Ascending aorta (tissue), 2 donors: ENCODE results near the gene HTT. TPM values are rescaled to one million over a fixed set of nuclear protein-coding genes. Genes with fewer than 3 reads are reported as not detected.

ENCODE experiments used
- DNase-seq, 2 donors: peaks; one replicate each; pipeline ENCODE4 v3.0.0-alpha.2; 2019; ENCODE audit warnings: low spot score in 2 of 2
- H3K27ac ChIP-seq, 2 donors: fragments of 200-600 bp; sonication (generic); one replicate each; pipeline ENCODE4 v1.5.1; 2016 to 2017; ENCODE audit warnings: mild to moderate bottlenecking in 1 of 2
- H3K27me3 ChIP-seq: fragments of 200-600 bp; sonication (generic); one replicate; pipeline ENCODE4 v1.5.1; 2017
- H3K36me3 ChIP-seq, 2 donors: fragments of 200-600 bp; sonication (generic); one replicate each; pipeline ENCODE4 v1.5.1; 2016
- H3K4me1 ChIP-seq, 2 donors: fragments of 200-600 bp; sonication (generic); one replicate each; pipeline ENCODE4 v1.5.1; 2016 to 2017; ENCODE audit warnings: mild to moderate bottlenecking in 1 of 2
- H3K4me3 ChIP-seq, 2 donors: fragments of 200-600 bp; sonication (generic); one replicate each; pipeline ENCODE4 v1.5.1; 2016 to 2017; ENCODE audit warnings: mild to moderate bottlenecking in 1 of 2
- H3K9me3 ChIP-seq, 2 donors: fragments of 200-600 bp; sonication (generic); one replicate each; pipeline ENCODE4 v1.5.1; 2016
- intact Hi-C: fragments of 100-400 bp; cut with DNase I; formaldehyde crosslinking; loops from one replicate; pipeline ENCODE4 v1.15.1; 2023
- total RNA-seq: library from RNA; depleted of rRNA; stranded (reverse); fragments of >200 nt; gene quantifications from one replicate; pipeline ENCODE4 v1.1.0, GENCODE V29; 2016
- TF ChIP-seq, protein P1 (sequence below), 3 experiments: fragments of 200-600 bp in 2 of 3; fragments of 450-650 bp in 1 of 3; sonication (generic) in 2 of 3; IDR thresholded peaks; one replicate each; pipeline ENCODE4 v1.5.1; 2016 to 2019; ENCODE audit warnings: antibody characterized with exemption in 3 of 3, mild to moderate bottlenecking in 1 of 3, moderate library complexity in 1 of 3

The HTT gene
- total RNA-seq, 1 donor from 2014 or later = 23.7 TPM

DNA sequence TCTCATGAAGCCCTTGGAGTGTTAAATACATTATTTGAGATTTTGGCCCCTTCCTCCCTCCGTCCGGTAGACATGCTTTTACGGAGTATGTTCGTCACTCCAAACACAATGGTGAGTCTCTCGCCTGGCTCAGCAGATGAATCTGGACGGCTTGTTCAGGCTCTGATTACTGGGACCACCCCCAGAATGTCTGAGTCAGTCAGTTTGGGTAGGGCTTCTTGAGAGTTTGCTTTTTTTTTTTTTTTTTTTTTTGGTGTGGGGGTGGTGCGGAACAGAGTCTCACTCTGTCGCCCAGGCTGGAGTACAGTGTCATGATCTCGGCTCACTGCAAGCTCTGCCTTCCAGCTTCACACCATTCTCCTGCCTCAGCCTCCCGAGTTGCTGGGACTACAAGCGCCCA, 112.1 kb downstream of the HTT start:
- intact Hi-C loops = no loop called here
- TF ChIP-seq, protein P1, sequence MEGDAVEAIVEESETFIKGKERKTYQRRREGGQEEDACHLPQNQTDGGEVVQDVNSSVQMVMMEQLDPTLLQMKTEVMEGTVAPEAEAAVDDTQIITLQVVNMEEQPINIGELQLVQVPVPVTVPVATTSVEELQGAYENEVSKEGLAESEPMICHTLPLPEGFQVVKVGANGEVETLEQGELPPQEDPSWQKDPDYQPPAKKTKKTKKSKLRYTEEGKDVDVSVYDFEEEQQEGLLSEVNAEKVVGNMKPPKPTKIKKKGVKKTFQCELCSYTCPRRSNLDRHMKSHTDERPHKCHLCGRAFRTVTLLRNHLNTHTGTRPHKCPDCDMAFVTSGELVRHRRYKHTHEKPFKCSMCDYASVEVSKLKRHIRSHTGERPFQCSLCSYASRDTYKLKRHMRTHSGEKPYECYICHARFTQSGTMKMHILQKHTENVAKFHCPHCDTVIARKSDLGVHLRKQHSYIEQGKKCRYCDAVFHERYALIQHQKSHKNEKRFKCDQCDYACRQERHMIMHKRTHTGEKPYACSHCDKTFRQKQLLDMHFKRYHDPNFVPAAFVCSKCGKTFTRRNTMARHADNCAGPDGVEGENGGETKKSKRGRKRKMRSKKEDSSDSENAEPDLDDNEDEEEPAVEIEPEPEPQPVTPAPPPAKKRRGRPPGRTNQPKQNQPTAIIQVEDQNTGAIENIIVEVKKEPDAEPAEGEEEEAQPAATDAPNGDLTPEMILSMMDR (IDR thresholded peaks at IDR 0.05) = no peak
- no peak overlapping the region for H3K27ac ChIP-seq

DNA sequence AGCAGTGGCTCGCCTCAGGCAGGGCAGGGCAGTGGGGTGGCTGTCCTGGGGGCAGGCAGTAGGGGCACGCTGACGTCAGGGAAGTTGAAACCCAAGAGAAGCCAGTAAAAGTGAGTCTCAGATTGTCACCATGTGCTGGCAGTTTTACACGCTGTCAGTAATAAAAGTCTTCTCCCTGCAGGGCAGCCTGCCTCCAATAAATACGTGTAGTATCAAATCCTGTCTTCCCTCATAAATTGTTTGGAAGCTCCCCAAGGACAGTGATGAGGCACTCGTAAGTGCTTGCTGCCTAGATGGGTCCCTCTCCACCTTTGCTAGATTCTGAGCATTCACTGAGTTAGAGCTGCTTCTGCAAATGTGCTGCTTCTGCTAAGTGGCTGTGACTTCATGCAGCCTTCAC, 113.6 kb downstream of the HTT start:
- DNase-seq = no peak
- intact Hi-C loops = no loop called here
- H3K36me3 ChIP-seq = peaks cover 36 to 84% of the 10 kb centered on the region in 2 donors
- TF ChIP-seq, protein P1 (IDR thresholded peaks at IDR 0.05) = no peak
- no peak overlapping the region for H3K27ac ChIP-seq
- H3K4me3 ChIP-seq = no peak overlapping the region
- H3K9me3 ChIP-seq = no peaks in the 10 kb centered on the region
- H3K27me3 ChIP-seq = no peaks in the 10 kb centered on the region
- H3K4me1 ChIP-seq = no peaks in the 10 kb centered on the region

More for the DNA sequence above, 112.1 kb downstream of the HTT start:
- Histone ChIP-seq H3K4me3 (no peak overlapping the region), H3K27me3 (no peaks in the 10 kb centered on the region), H3K9me3 (no peaks in the 10 kb centered on the region), H3K4me1 (no peaks in the 10 kb centered on the region), H3K36me3 (peaks cover 51 to 86% of the 10 kb centered on the region in 2 donors)
- no peak for DNase-seq

DNA sequence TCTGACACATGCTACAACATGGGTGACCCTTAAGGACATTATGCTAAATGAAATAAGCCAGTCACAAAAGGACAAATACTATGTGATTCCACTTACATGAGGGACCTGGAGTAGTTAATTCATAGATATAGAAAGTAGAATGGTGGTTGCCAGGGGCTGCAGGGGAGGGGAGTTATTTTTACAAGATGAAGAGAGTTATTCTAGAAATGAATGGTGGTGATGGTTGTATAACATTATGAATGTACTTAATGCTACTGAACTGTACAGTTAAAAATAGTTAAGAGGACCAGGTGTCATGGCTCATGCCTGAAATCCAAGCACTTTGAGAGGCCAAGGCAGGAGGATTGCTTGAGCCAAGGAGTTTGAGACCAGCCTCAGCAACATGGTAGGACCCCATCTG, 115.0 kb downstream of the HTT start:
- no peaks in the 10 kb centered on the region for H3K4me1 ChIP-seq
- H3K4me3 ChIP-seq = no peak overlapping the region
- H3K27me3 ChIP-seq = no peaks in the 10 kb centered on the region
- peaks cover 23 to 71% of the 10 kb centered on the region in 2 donors for H3K36me3 ChIP-seq
- no peak for DNase-seq
- H3K27ac ChIP-seq = no peak overlapping the region
- intact Hi-C loops = no loop called here
- H3K9me3 ChIP-seq = no peaks in the 10 kb centered on the region
- TF ChIP-seq, protein P1 (IDR thresholded peaks at IDR 0.05) = no peak

DNA sequence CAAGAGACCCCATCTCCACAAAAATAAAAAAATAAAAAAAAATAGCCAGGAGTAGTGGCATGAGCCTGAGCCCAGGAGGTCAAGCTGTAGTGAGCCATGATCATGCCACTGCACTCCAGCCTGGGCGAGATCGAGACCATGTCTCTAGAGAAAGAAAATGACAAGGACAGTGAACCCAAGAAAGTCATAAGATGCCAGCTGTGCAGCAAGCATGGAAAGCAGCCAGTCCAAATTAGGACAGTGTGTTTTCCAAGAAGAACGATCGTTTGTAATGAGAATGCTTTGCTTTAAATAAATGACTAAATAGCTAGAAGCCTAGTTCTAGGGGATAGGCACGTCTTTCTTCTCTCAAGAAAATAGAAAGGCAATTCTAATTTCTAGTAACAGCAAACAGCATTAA, 116.1 kb downstream of the HTT start:
- H3K36me3 ChIP-seq = peaks cover 19 to 71% of the 10 kb centered on the region in 2 donors
- no peaks in the 10 kb centered on the region for H3K27me3 ChIP-seq
- intact Hi-C loops = no loop called here
- no peak overlapping the region for H3K4me3 ChIP-seq
- TF ChIP-seq, protein P1 (IDR thresholded peaks at IDR 0.05) = no peak
- H3K27ac ChIP-seq = no peak overlapping the region
- H3K9me3 ChIP-seq = no peaks in the 10 kb centered on the region
- DNase-seq = no peak
- H3K4me1 ChIP-seq = no peaks in the 10 kb centered on the region

DNA sequence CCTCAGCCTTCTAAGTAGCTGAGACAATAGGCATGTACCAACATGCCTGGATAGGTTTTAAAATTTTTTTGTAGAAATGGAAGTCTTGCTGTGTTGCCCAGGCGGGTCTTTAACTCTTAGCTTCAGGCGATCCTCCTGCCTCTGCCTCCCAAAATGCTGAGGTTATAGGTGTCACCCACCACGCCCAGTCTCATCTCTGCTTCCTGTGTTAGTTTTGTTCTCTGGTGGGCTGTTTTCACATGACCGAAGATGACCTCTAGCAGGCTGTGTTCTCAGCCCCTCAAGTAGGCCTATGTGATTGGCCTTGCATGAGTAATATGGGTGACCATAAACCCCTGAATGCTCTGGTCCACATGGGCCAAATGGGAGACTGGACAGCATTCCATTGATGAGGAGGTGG, 117.7 kb downstream of the HTT start:
- TF ChIP-seq, protein P1 (IDR thresholded peaks at IDR 0.05) = no peak
- Histone ChIP-seq H3K9me3 (no peaks in the 10 kb centered on the region), H3K4me1 (no peaks in the 10 kb centered on the region), H3K27me3 (no peaks in the 10 kb centered on the region), H3K4me3 (no peak overlapping the region), H3K36me3 (peaks cover 25 to 72% of the 10 kb centered on the region in 2 donors), H3K27ac (no peak overlapping the region)
- DNase-seq = no peak
- intact Hi-C loops = no loop called here

DNA sequence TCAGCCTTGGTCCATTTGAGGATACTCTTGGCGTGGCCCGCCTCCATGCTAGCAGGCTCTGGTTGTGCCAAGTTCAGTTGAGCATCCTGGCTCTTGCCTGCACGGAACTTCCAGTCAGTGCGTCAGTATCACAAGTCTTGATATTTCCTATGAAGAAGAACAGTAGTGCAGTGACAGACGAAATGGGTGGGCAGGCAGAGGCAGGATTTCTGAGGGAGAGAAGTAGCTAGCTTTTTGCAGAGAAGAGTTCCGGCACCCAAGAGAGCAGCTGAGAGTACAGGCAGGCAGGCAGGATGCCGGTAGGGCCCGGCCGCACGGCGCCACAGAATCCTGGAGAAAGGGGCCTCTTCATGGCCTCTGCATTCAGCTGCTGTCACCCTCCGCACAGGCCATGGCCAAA, 118.3 kb downstream of the HTT start:
- Histone ChIP-seq H3K36me3 (peaks cover 30 to 72% of the 10 kb centered on the region in 2 donors), H3K27ac (no peak overlapping the region), H3K4me1 (no peaks in the 10 kb centered on the region), H3K4me3 (no peak overlapping the region), H3K9me3 (no peaks in the 10 kb centered on the region), H3K27me3 (no peaks in the 10 kb centered on the region)
- no peak for DNase-seq
- intact Hi-C loops = no loop called here
- TF ChIP-seq, protein P1 (IDR thresholded peaks at IDR 0.05) = no peak
